Activated naive CD4-positive, alpha-beta T cell treated with Interleukin-2 at 50 U/mL for 16 hours (primary cell): ENCODE data around the gene ASMTL.
A peak's percentile ranks its signal among the peaks of the same experiment; 100 is the strongest.
"Not testable (repeated sequence)": the region's sequence is repeated elsewhere in the genome, so short reads cannot be mapped to it uniquely, and the experiment has no call there.

Experiments
- DNase-seq: peaks from one replicate; pipeline ENCODE4 v3.0.0-alpha.2; 2020

Gene ASMTL

GRCh38 chrX:1453951-1454785, 1.5 kb upstream of the ASMTL start:
- DNase-seq: peak; percentile 93

- peak; percentile 77 for DNase-seq
Observed at GRCh38 chrX:1453395-1453783, 680 bp upstream of the ASMTL start.

GRCh38 chrX:1451661-1452515, 821 bp downstream of the ASMTL start:
- DNase-seq: peak; percentile 1

GRCh38 chrX:1451251-1451660, 1.5 kb downstream of the ASMTL start:
- DNase-seq: peak; percentile 1

GRCh38 chrX:1450361-1451161, 2.1 kb downstream of the ASMTL start:
- DNase-seq: peak; percentile 1

GRCh38 chrX:1449823-1450149, 2.9 kb downstream of the ASMTL start:
- no peak for DNase-seq

GRCh38 chrX:1449036-1449822, 3.5 kb downstream of the ASMTL start:
- peak; percentile 1 for DNase-seq

GRCh38 chrX:1448573-1449001, 4.1 kb downstream of the ASMTL start:
- DNase-seq: peak; percentile 1

- not testable (repeated sequence) for DNase-seq
Observed at GRCh38 chrX:1447969-1448572, 4.6 kb downstream of the ASMTL start.

GRCh38 chrX:1446984-1447968, 5.4 kb downstream of the ASMTL start:
- DNase-seq: not testable (repeated sequence)

GRCh38 chrX:1444561-1445500, 7.9 kb downstream of the ASMTL start:
- DNase-seq: peak; percentile 1

GRCh38 chrX:1443496-1444075, 9.1 kb downstream of the ASMTL start:
- peak; percentile 1 for DNase-seq

GRCh38 chrX:1442724-1443367, 9.9 kb downstream of the ASMTL start:
- no peak for DNase-seq

- DNase-seq: peak; percentile 1
Observed at GRCh38 chrX:1442016-1442665, 10.6 kb downstream of the ASMTL start.

GRCh38 chrX:1440506-1440905, 12.2 kb downstream of the ASMTL start:
- DNase-seq: no peak

- no peak for DNase-seq
Observed at GRCh38 chrX:1435241-1435895, 17.3 kb downstream of the ASMTL start.

- no peak for DNase-seq
Observed at GRCh38 chrX:1434871-1435240, 17.9 kb downstream of the ASMTL start.
